ENCODE measurements around the gene EMX2. TPM values are rescaled to one million over a fixed set of nuclear protein-coding genes. Genes with fewer than 3 reads are reported as not detected.

The EMX2 gene
- total and polyA plus RNA-seq, 2 of the 13 experiments (the other 11 are each of a cell fraction or from before 2014, with no cell fraction given), result not detected

GRCh38 chr10:117503244-117504205, 39.0 kb upstream of the EMX2 start:
- intact Hi-C loops (cut with micrococcal nuclease; ENCODE audit: unreplicated experiment), result no loop called here
- Histone ChIP-seq H3K4me1 (ENCODE audit: insufficient read depth, low read length) (no peaks in the 10 kb centered on the region), H3K9me3 (ENCODE audit: low read length) (no peaks in the 10 kb centered on the region), H3K27ac (ENCODE audit: extremely low read length, insufficient read depth, low read length) (no peak overlapping the region), H3K36me3 (replicated peaks in 1 of 2; ENCODE audit: control insufficient read depth in 1 of 2, insufficient read depth in 2 of 2, low read length in 2 of 2) (no peaks in the 10 kb centered on the region), H3K27me3 (ENCODE audit: control insufficient read depth in 1 of 2, insufficient read depth in 2 of 2, low read length in 2 of 2) (peaks cover 1 to 24% of the 10 kb centered on the region in 2 experiments; a peak in 2 of 5 replicates), H3K79me2 (ENCODE audit: insufficient read depth, low read length) (no peaks in the 10 kb centered on the region), H2AFZ (ENCODE audit: low read length) (no peak overlapping the region), H3K4me3 (replicated peaks in 1 of 3; ENCODE audit: insufficient read depth in 1 of 3, low read depth in 2 of 3, low read length in 3 of 3) (no peak overlapping the region), H3K9ac (ENCODE audit: insufficient read depth, low read depth, low read length) (no peak overlapping the region), H3K4me2 (ENCODE audit: low read depth, low read length) (no peak overlapping the region), H4K20me1 (ENCODE audit: insufficient read depth, low read length) (no peaks in the 10 kb centered on the region)
- in situ Hi-C loops (cut with HindIII; ENCODE audit: extremely low pct_ligation_motif_present, low pct_unique_long_range_greater_than_20kb), result no loop called here
- 34% methylated on average over 16 of the region's 16 CpGs for WGBS (ENCODE audit: low lambda C conversion rate)
- TF ChIP-seq ZBTB8A (CRISPR knock-in tag; IDR thresholded peaks at IDR 0.05; ENCODE audit: borderline replicate concordance, low read depth), result no peak
- no peak for TF ChIP-seq ZNF329 (CRISPR knock-in tag; IDR thresholded peaks at IDR 0.05; ENCODE audit: low read depth)
- TF ChIP-seq ZNF512 (CRISPR knock-in tag; IDR thresholded peaks at IDR 0.05), result no peak
- TF ChIP-seq ZNF737 (CRISPR knock-in tag; IDR thresholded peaks at IDR 0.05; ENCODE audit: borderline replicate concordance), result no peak
- no peak for TF ChIP-seq SMAD1 (CRISPR knock-in tag; IDR thresholded peaks at IDR 0.05; ENCODE audit: borderline replicate concordance, low read depth)
- no peak for TF ChIP-seq ZNF615 (CRISPR knock-in tag; IDR thresholded peaks at IDR 0.05; ENCODE audit: borderline replicate concordance)
- TF ChIP-seq ZNF343 (CRISPR knock-in tag; IDR thresholded peaks at IDR 0.05), result no peak
- TF ChIP-seq JARID2 (CRISPR knock-in tag; IDR thresholded peaks at IDR 0.05; ENCODE audit: insufficient replicate concordance), result no peak
- no peak for TF ChIP-seq CHCHD3 (CRISPR knock-in tag; IDR thresholded peaks at IDR 0.05)
- no peak for TF ChIP-seq NR2F1 (CRISPR knock-in tag; IDR thresholded peaks at IDR 0.05)
- no peak for TF ChIP-seq GATAD1 (CRISPR knock-in tag; IDR thresholded peaks at IDR 0.05)
- no peak for TF ChIP-seq SCMH1 (CRISPR knock-in tag; IDR thresholded peaks at IDR 0.05; ENCODE audit: borderline replicate concordance)
- ChIA-PET POLR2A (no interaction called here), CTCF (ENCODE audit: low intra/inter-chr PET ratio, low total read pairs) (no interaction called here)
- ATAC-seq, result no peak
- no TSS peak for BruUV-seq (replicated peaks)
- no peak for FAIRE-seq
- no peak for DNase-seq (ENCODE audit: low spot score)
